Keratinocyte (primary cell): ENCODE results near the gene MED26. TPM values are rescaled to one million over a fixed set of nuclear protein-coding genes. Genes with fewer than 3 reads are reported as not detected.
"Not testable (repeated sequence)": the region's sequence is repeated elsewhere in the genome, so short reads cannot be mapped to it uniquely, and the experiment has no call there.

ENCODE experiments used
- DNase-seq: peaks from one replicate; pipeline ENCODE4 v3.0.0-alpha.2; 2011; ENCODE audit warnings: low read depth, missing footprints, low spot score
- FAIRE-seq: peaks from 2 replicates; lab custom pipeline; 2011; peaks lifted over from hg19 to GRCh38; lab: Jason Lieb, UNC
- H2AFZ ChIP-seq: 2 replicates; pipeline ENCODE4 v1.6.0; 2012; ENCODE audit warnings: low read length, control low read depth, inconsistent platforms; ENCODE audit not compliant: control insufficient read depth
- H3K27ac ChIP-seq: 2 replicates; pipeline ENCODE4 v1.5.1; 2011; ENCODE audit warnings: low read length; ENCODE audit not compliant: control insufficient read depth, insufficient read depth
- H3K27me3 ChIP-seq: 3 replicates; pipeline ENCODE4 v1.6.0; 2011; ENCODE audit warnings: low read length; ENCODE audit not compliant: control insufficient read depth, insufficient read depth; ENCODE audit errors: extremely low read depth
- H3K36me3 ChIP-seq, 2 experiments: 2 replicates in 1 of 2; 3 replicates in 1 of 2; pipeline ENCODE4 v1.5.1; 2011; ENCODE audit warnings: low read length in 2 of 2, mild to moderate bottlenecking in 1 of 2; ENCODE audit not compliant: control insufficient read depth in 2 of 2, insufficient read depth in 2 of 2; ENCODE audit errors: extremely low read depth in 1 of 2
- H3K4me1 ChIP-seq: 3 replicates; pipeline ENCODE4 v1.5.1; 2011; ENCODE audit warnings: low read length; ENCODE audit not compliant: control insufficient read depth, insufficient read depth; ENCODE audit errors: extremely low read depth
- H3K4me2 ChIP-seq: 3 replicates; pipeline ENCODE4 v1.6.0; 2011; ENCODE audit warnings: low read depth, low read length; ENCODE audit not compliant: control insufficient read depth, insufficient read depth; ENCODE audit errors: extremely low read depth
- H3K4me3 ChIP-seq, 3 experiments: fragments of 200-600 bp in 1 of 3; sonication (generic) in 1 of 3; 2 replicates in 2 of 3; 3 replicates in 1 of 3; pipeline ENCODE4 v1.5.1; 2011 to 2016; ENCODE audit warnings: low read length in 3 of 3, mild to moderate bottlenecking in 3 of 3, control low read depth in 2 of 3, inconsistent platforms in 1 of 3, low read depth in 1 of 3, mixed read lengths in 1 of 3, mixed run types in 1 of 3, moderate library complexity in 1 of 3; ENCODE audit not compliant: control insufficient read depth in 2 of 3, insufficient read depth in 2 of 3; ENCODE audit errors: extremely low read depth in 1 of 3
- H3K79me2 ChIP-seq: 2 replicates; pipeline ENCODE4 v1.6.0; 2012; ENCODE audit warnings: low read length; ENCODE audit not compliant: control insufficient read depth, insufficient read depth
- H3K9ac ChIP-seq: 3 replicates; pipeline ENCODE4 v1.6.0; 2011; ENCODE audit warnings: low read length; ENCODE audit not compliant: control insufficient read depth, insufficient read depth; ENCODE audit errors: extremely low read depth
- H3K9me1 ChIP-seq: 3 replicates; pipeline ENCODE4 v1.6.0; 2011; ENCODE audit warnings: low read length; ENCODE audit not compliant: control insufficient read depth, insufficient read depth; ENCODE audit errors: extremely low read depth
- H3K9me3 ChIP-seq: 2 replicates; pipeline ENCODE4 v1.5.1; 2012; ENCODE audit warnings: low read depth, low read length; ENCODE audit not compliant: control insufficient read depth
- H4K20me1 ChIP-seq: 3 replicates; pipeline ENCODE4 v1.6.0; 2011; ENCODE audit warnings: low read length; ENCODE audit not compliant: control insufficient read depth, insufficient read depth; ENCODE audit errors: extremely low read depth
- CTCF ChIP-seq, 3 experiments: IDR thresholded peaks in 1 of 3; conservative IDR thresholded peaks in 1 of 3; optimal IDR thresholded peaks in 1 of 3; 2 replicates in 2 of 3; 3 replicates in 1 of 3; pipeline versions ENCODE3 to v1.5.1; 2011; ENCODE audit warnings: low read length in 3 of 3, mild to moderate bottlenecking in 3 of 3, moderate library complexity in 2 of 3, control low read depth in 1 of 3, inconsistent platforms in 1 of 3; ENCODE audit not compliant: insufficient read depth in 2 of 3; ENCODE audit errors: extremely low read depth in 1 of 3
- EZH2 ChIP-seq: IDR thresholded peaks from one replicate; pipeline ENCODE4 v1.6.1; 2012; ENCODE audit warnings: inconsistent platforms, mild to moderate bottlenecking, low read length, moderate library complexity
- dilution Hi-C: fragments of 300-500 bp; cut with MboI; formaldehyde crosslinking; loops from one replicate; pipeline ENCODE4 v1.7.0; 2020; ENCODE audit warnings: low sequenced_read_pairs; ENCODE audit not compliant: extremely low pct_ligation_motif_present
- polyA plus RNA-seq, 5 experiments: library from polyadenylated mRNA; depleted of rRNA in 3 of 5; stranded (reverse) in 3 of 5; stranded (forward) in 1 of 5; unstranded in 1 of 5; fragments of >200 nt; gene quantifications; 1 replicate in 1 of 5; 2 replicates in 3 of 5; 3 replicates in 1 of 5; pipeline versions ENCODE4 v1.2.1 to v1.2.3, GENCODE V29; 2011 to 2012; ENCODE audit warnings: missing spikeins in 2 of 5, low read depth in 1 of 5, low replicate concordance in 1 of 5

MED26 gene
- polyA plus RNA-seq, 1 donor (not counting 4 experiments of a cell fraction or from before 2014, with no cell fraction given): 4.7 TPM

GRCh38 chr19:16671652-16672274 is 43.8 kb upstream of the MED26 start:
- no peak for TF ChIP-seq CTCF (optimal IDR thresholded peaks at IDR 0.05 in 1 of 3, IDR thresholded peaks at IDR 0.05 in 1 of 3, conservative IDR thresholded peaks at IDR 0.05 in 1 of 3; ENCODE audit: extremely low read depth in 1 of 3, insufficient read depth in 2 of 3, low read length in 3 of 3)
- no peak for TF ChIP-seq EZH2
- no peaks in the 10 kb centered on the region for H3K36me3 ChIP-seq
- H2AFZ ChIP-seq: no peak overlapping the region
- H3K4me3 ChIP-seq: no peak overlapping the region
- no peaks in the 10 kb centered on the region for H3K4me1 ChIP-seq
- no peak overlapping the region for H3K9ac ChIP-seq
- no peak overlapping the region for H3K27ac ChIP-seq
- DNase-seq: no peak
- no peaks in the 10 kb centered on the region for H4K20me1 ChIP-seq
- H3K9me3 ChIP-seq: no peaks in the 10 kb centered on the region
- H3K4me2 ChIP-seq: no peak overlapping the region
- dilution Hi-C loops: no loop called here
- no peak for FAIRE-seq
- no peaks in the 10 kb centered on the region for H3K9me1 ChIP-seq
- no peaks in the 10 kb centered on the region for H3K27me3 ChIP-seq
- H3K79me2 ChIP-seq: no peaks in the 10 kb centered on the region

GRCh38 chr19:16670291-16670690 is 42.3 kb upstream of the MED26 start:
- FAIRE-seq: no peak
- dilution Hi-C loops: no loop called here

GRCh38 chr19:16668702-16669101 is 40.7 kb upstream of the MED26 start:
- H3K9ac ChIP-seq, H4K20me1 ChIP-seq, DNase-seq, H3K4me1 ChIP-seq, H3K79me2 ChIP-seq, H3K27me3 ChIP-seq, dilution Hi-C loops, H3K36me3 ChIP-seq, H3K9me1 ChIP-seq, H3K27ac ChIP-seq, H3K9me3 ChIP-seq, H2AFZ ChIP-seq, H3K4me3 ChIP-seq, H3K4me2 ChIP-seq, FAIRE-seq: not testable (repeated sequence)

More at GRCh38 chr19:16670291-16670690, 42.3 kb upstream of the MED26 start:
- no peak overlapping the region for H2AFZ ChIP-seq
- H3K9me1 ChIP-seq: no peaks in the 10 kb centered on the region
- TF ChIP-seq CTCF (optimal IDR thresholded peaks at IDR 0.05 in 1 of 3, IDR thresholded peaks at IDR 0.05 in 1 of 3, conservative IDR thresholded peaks at IDR 0.05 in 1 of 3; ENCODE audit: extremely low read depth in 1 of 3, insufficient read depth in 2 of 3, low read length in 3 of 3): no peak
- no peak overlapping the region for H3K27ac ChIP-seq
- no peaks in the 10 kb centered on the region for H4K20me1 ChIP-seq
- no peak overlapping the region for H3K4me3 ChIP-seq
- no peaks in the 10 kb centered on the region for H3K36me3 ChIP-seq
- H3K4me2 ChIP-seq: no peak overlapping the region
- H3K4me1 ChIP-seq: no peaks in the 10 kb centered on the region
- H3K9ac ChIP-seq: no peak overlapping the region
- no peak for DNase-seq
- no peaks in the 10 kb centered on the region for H3K79me2 ChIP-seq
- no peaks in the 10 kb centered on the region for H3K27me3 ChIP-seq
- H3K9me3 ChIP-seq: no peaks in the 10 kb centered on the region
